GM12872 (cell line): ENCODE measurements around the gene C9orf85.

Source experiments
- CTCF ChIP-seq: IDR thresholded peaks from 3 replicates; pipeline ENCODE4 v1.5.1; 2011; ENCODE audit warnings: low read depth, mild to moderate bottlenecking, low read length, moderate library complexity; ENCODE audit not compliant: insufficient read depth

C9orf85 gene

DNA sequence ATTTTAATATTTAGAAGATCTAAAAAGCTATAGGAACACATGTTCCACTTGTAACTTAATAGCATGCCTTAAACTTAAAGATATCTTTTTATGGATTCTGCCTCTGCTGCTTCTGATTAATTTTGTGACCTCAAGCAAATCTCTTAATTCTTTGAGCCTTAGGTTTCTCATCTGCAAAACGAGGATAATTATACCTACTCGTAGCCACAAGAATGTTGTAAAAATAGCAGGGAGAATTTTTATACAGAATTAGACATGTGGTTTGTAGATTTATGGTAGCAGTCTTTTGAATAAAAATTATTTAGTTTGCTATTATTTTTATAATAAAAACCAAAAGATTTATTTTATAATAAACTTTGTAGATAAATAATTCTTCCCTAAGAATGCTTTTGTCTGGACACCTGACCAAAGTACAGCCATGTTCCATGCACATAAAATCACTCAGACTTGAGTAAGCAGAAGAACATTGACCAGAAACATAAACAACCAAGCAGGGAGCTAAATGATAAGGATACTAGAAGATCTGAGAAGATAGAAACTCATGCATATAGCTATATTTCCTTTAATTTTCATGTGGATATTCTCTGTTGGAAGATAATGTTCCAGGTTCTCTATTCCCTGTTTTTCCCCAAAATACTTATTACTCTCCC lies 18.5 kb downstream of the C9orf85 start:
- no peak for TF ChIP-seq CTCF

DNA sequence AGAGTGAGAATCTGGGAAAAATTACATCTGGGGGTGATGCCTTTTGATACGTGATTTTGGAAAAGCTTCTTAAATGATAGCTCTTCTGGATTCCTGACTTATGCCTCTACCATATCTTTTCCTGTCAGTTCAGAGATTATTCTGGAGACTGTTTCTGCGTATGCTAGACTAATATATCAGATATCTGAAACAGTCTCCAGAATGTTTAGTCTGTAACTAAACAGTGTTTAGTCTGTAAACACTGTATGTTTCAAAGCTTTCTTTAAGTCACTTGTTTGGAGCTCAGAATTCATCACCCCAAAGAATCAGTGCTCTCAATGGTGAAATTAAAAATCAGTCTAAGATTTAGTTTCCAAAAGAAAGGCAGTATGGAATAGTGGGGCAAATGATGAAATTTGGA lies 19.7 kb downstream of the C9orf85 start:
- TF ChIP-seq CTCF = no peak

GRCh38 chr9:71936066-71936465 lies 24.6 kb downstream of the C9orf85 start:
- TF ChIP-seq CTCF = no peak

DNA sequence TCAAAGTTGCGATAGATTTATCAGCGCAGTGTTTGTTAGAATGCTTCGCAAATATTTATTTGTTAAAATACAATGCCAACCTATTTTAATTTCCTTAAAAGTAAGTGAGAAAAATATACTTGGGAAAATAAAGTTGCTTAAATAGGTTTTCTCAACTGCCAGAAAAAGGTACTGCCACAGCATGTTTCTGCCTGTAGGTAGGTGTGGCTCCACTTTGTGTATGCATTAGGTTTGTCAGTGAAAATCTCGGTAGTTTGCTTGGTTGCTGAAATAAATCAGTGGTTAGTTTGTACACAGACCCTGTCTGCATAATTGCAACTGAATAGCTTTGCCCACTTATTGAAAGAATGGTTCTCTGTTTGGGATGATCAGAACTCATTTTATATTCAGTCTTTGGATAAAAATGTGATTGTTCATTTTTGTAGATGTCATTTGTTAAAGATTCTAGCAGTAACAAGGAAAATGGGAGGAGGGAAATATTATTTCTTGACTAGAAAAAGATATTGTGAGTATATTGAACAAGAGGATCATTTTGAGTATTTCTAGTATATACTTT lies 25.7 kb downstream of the C9orf85 start:
- TF ChIP-seq CTCF = no peak

DNA sequence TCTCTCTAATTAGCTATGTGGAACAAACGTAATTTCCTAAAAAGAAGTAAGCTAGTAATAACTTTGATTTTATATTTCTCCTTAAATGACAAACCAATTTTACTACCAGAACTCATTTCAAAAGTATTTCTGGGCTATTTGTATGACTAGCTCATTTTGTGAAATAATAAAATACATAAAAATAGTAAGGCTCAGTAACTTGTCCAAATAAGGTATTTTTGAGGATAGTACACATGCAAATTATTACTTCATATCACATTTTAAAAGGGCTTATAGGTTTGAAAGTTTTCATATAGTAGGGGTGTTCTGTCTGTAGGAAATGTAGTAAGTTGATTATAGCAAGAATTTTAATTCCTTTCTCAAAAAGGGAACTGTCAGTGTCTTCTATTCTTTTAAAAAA lies 26.5 kb downstream of the C9orf85 start:
- no peak for TF ChIP-seq CTCF

DNA sequence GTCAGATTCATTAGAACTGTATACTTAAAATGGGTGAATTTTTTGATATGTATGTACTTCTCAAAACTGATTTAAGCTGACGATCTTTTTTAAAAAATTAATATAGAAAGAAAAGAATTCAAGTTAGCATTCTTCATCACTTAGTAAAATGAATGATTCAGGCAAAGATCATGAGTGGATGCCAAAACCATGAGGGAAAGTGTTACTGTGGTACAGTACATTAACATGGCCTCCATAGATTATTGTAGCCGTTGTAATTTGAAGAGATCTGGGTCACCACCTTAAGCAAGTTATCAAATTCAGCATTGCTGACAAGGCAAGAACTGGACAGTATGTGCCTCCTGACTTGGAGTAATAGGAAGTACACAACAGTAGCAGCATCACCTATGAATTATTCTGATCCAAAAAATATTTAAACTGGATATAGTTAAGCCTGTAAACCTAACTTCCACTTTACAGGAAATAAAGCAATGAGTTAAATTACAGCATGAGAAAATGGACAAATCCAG lies 29.7 kb downstream of the C9orf85 start:
- no peak for TF ChIP-seq CTCF

GRCh38 chr9:71941998-71942567 lies 30.6 kb downstream of the C9orf85 start:
- no peak for TF ChIP-seq CTCF
